H1 (cell line): ENCODE measurements around the gene PTRH1.

ENCODE experiments used
- BACH1 ChIP-seq: IDR thresholded peaks from 2 replicates; pipeline ENCODE4 v1.6.1; 2012; ENCODE audit warnings: low read length, improper control_type of control experiment
- MAFK ChIP-seq: IDR thresholded peaks from 2 replicates; pipeline ENCODE4 v1.6.1; 2012; ENCODE audit warnings: low read depth, mild to moderate bottlenecking, improper control_type of control experiment, low read length
- POLR2A ChIP-seq, 2 experiments: IDR thresholded peaks; 1 replicate in 1 of 2; 2 replicates in 1 of 2; pipeline ENCODE4 v1.6.1; 2011; ENCODE audit warnings: low read depth in 2 of 2, low read length in 2 of 2, mild to moderate bottlenecking in 2 of 2; ENCODE audit errors: control extremely low read depth in 1 of 2
- SAP30 ChIP-seq: fragments of 300-600 bp; sonication (generic); IDR thresholded peaks from 2 replicates; pipeline ENCODE4 v1.7.1; 2012; ENCODE audit warnings: low read length, moderate library complexity, mild to moderate bottlenecking, inconsistent platforms; ENCODE audit not compliant: insufficient read depth, insufficient replicate concordance
- SRF ChIP-seq: IDR thresholded peaks from 2 replicates; pipeline ENCODE4 v1.6.1; 2011; ENCODE audit warnings: mild to moderate bottlenecking, low read depth, low read length, moderate library complexity
- TF ChIP-seq, protein P1 (sequence below), 3 experiments: IDR thresholded peaks; 1 replicate in 2 of 3; 2 replicates in 1 of 3; pipeline versions ENCODE4 v1.5.1 to v1.6.1; 2011; ENCODE audit warnings: low read length in 3 of 3, mild to moderate bottlenecking in 3 of 3, inconsistent platforms in 2 of 3, low read depth in 1 of 3, moderate library complexity in 1 of 3; ENCODE audit not compliant: insufficient read depth in 1 of 3; ENCODE audit errors: control extremely low read depth in 1 of 3

DNA sequence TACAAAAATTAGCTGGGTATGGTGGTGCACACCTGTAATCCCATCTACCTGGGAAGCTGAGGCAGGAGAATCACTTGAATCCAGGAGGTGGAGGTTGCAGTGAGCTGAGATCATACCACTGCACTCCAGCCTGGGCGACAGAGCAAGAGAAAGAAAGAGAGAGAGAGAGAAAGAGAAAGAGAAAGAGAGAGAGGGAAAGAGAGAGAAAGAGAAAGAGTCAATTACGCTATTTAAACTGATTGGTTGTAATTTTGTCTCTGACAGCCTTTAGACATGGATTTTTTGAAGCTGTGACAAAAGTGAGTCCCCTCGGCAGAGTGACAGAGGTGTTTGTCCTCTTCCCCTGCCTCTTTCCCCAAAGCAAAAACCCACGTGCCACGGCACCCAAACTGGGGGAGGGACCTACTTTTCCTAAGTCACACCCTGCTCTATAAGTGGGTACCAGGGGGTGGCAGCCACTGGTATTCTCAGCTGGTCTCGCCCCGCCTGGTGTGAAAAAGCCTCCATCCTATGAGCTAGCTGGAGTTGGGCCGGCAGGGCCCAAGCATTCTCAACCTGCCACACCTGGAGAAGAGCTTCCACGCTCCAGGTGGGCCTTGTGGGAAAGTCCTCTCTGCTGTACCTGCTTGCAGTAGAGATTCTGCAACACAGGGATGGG lies 12.0 kb downstream of the PTRH1 start:
- TF ChIP-seq POLR2A (IDR thresholded peaks at IDR 0.05; ENCODE audit: control extremely low read depth in 1 of 2, low read depth in 2 of 2, low read length in 2 of 2), result no peak
- TF ChIP-seq SAP30, result no peak
- TF ChIP-seq, protein P1, sequence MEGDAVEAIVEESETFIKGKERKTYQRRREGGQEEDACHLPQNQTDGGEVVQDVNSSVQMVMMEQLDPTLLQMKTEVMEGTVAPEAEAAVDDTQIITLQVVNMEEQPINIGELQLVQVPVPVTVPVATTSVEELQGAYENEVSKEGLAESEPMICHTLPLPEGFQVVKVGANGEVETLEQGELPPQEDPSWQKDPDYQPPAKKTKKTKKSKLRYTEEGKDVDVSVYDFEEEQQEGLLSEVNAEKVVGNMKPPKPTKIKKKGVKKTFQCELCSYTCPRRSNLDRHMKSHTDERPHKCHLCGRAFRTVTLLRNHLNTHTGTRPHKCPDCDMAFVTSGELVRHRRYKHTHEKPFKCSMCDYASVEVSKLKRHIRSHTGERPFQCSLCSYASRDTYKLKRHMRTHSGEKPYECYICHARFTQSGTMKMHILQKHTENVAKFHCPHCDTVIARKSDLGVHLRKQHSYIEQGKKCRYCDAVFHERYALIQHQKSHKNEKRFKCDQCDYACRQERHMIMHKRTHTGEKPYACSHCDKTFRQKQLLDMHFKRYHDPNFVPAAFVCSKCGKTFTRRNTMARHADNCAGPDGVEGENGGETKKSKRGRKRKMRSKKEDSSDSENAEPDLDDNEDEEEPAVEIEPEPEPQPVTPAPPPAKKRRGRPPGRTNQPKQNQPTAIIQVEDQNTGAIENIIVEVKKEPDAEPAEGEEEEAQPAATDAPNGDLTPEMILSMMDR (IDR thresholded peaks at IDR 0.05; ENCODE audit: control extremely low read depth in 1 of 3, insufficient read depth in 1 of 3, low read depth in 1 of 3, low read length in 3 of 3), result no peak
- no peak for TF ChIP-seq SRF
- no peak for TF ChIP-seq BACH1
- TF ChIP-seq MAFK, result no peak
